Activated CD4-positive, alpha-beta T cell treated with anti-CD3 and anti-CD28 coated beads, Interleukin-2, amount 10 ng/mL, durations not matched to agents 7 days and 5 days (primary cell): ENCODE results near the gene CNBD2. TPM values are rescaled to one million over a fixed set of nuclear protein-coding genes. Genes with fewer than 3 reads are reported as not detected.
"Not testable (repeated sequence)": the region's sequence is repeated elsewhere in the genome, so short reads cannot be mapped to it uniquely, and the experiment has no call there.

ENCODE experiments used
- CTCF ChIA-PET: fragments of 350-600 bp; sonication (Branson Sonifier 250); formaldehyde crosslinking; loops from one replicate; lab custom pipeline; 2021; ENCODE audit warnings: antibody characterized with exemption; lab: Charles Lee
- POLR2A ChIA-PET: fragments of 350-600 bp; sonication (Branson Sonifier 250); formaldehyde crosslinking; loops from one replicate; lab custom pipeline; 2021; ENCODE audit warnings: antibody characterized with exemption; lab: Charles Lee
- DNase-seq: peaks from one replicate; pipeline ENCODE4 v3.0.0-alpha.2; 2020
- H3K27ac Mint-ChIP-seq: one replicate; pipeline ENCODE4 v1.8.0; 2021; ENCODE audit warnings: mild to moderate bottlenecking, moderate library complexity, mixed read lengths
- H3K27me3 Mint-ChIP-seq: one replicate; pipeline ENCODE4 v1.8.0; 2021; ENCODE audit warnings: mixed read lengths
- H3K36me3 Mint-ChIP-seq: one replicate; pipeline ENCODE4 v1.8.0; 2021; ENCODE audit warnings: low read depth, mixed read lengths
- H3K4me1 Mint-ChIP-seq: one replicate; pipeline ENCODE4 v1.8.0; 2021; ENCODE audit warnings: mixed read lengths
- H3K4me3 Mint-ChIP-seq: one replicate; pipeline ENCODE4 v1.8.0; 2021; ENCODE audit warnings: mild to moderate bottlenecking, moderate library complexity, mixed read lengths
- H3K9me3 Mint-ChIP-seq: one replicate; pipeline ENCODE4 v1.8.0; 2021; ENCODE audit warnings: mixed read lengths
- total RNA-seq, 2 experiments: library from RNA; stranded (reverse); gene quantifications; one replicate each; pipeline ENCODE4 v1.2.3, GENCODE V29; 2021

Gene CNBD2
- total RNA-seq, 2 experiments from 2014 or later = 4.0 to 5.0 TPM

GRCh38 chr20:35953387-35954199 lies 14.8 kb upstream of the CNBD2 start:
- H3K4me3 Mint-ChIP-seq = peak overlapping the region; percentile 96
- CTCF ChIA-PET = interaction anchor here (0.6 to 3.6 kb wide), 63 partner anchors 10 to 1126 kb away, joined by 3 to 54 read pairs (median 4); partner anchors contain the start of genes CEP250, CNBD2, ERGIC3 and MMP24OS
- peaks cover 16% of the 10 kb centered on the region for H3K36me3 Mint-ChIP-seq
- H3K27ac Mint-ChIP-seq = peak overlapping the region; percentile 99
- POLR2A ChIA-PET = interaction anchor here (0.5 to 2.2 kb wide), 13 partner anchors 19 to 806 kb away, joined by 3 to 12 read pairs (median 4); partner anchors contain the start of genes EDEM2, PHF20, RBM39 and SPAG4
- no peaks in the 10 kb centered on the region for H3K9me3 Mint-ChIP-seq
- no peaks in the 10 kb centered on the region for H3K27me3 Mint-ChIP-seq
- DNase-seq = peak; percentile 82
- peaks cover 22% of the 10 kb centered on the region for H3K4me1 Mint-ChIP-seq

- peaks cover 15% of the 10 kb centered on the region for H3K36me3 Mint-ChIP-seq
- H3K9me3 Mint-ChIP-seq = peaks cover 5% of the 10 kb centered on the region
- peaks cover 22% of the 10 kb centered on the region for H3K4me1 Mint-ChIP-seq
- DNase-seq = peak; percentile 98
- peak within 1 kb of the TSS; percentile 96 for H3K4me3 Mint-ChIP-seq
- ChIA-PET POLR2A (interaction anchor here (0.5 to 2.2 kb wide), 9 partner anchors 110 to 690 kb away, joined by 3 to 12 read pairs (median 5); partner anchors contain the start of genes PHF20, RBM39 and SPAG4), CTCF (interaction anchor here (0.6 to 3.6 kb wide), 74 partner anchors 10 to 1125 kb away, joined by 3 to 54 read pairs (median 4); partner anchors contain the start of genes CEP250, CNBD2, ERGIC3 and MMP24OS)
- H3K27ac Mint-ChIP-seq = peak within 1 kb of the TSS; percentile 99
- no peaks in the 10 kb centered on the region for H3K27me3 Mint-ChIP-seq
Observed at GRCh38 chr20:35954200-35954906, 14.0 kb upstream of the CNBD2 start, which contains the start of gene SCAND1. SCAND1 (minus strand) TSS chr20:35954502; CDS start chr20:35954284, 218 bp downstream.

GRCh38 chr20:35954907-35955251 lies 13.5 kb upstream of the CNBD2 start:
- Mint-ChIP-seq H3K36me3 (peaks cover 15% of the 10 kb centered on the region), H3K4me1 (peaks cover 22% of the 10 kb centered on the region), H3K4me3 (peak overlapping the region; percentile 96), H3K27ac (peak overlapping the region; percentile 99), H3K27me3 (no peaks in the 10 kb centered on the region), H3K9me3 (peaks cover 8% of the 10 kb centered on the region)
- DNase-seq = peak; percentile 43
- POLR2A ChIA-PET = interaction anchor here (1.0 to 1.3 kb wide), 3 partner anchors 38 to 464 kb away, joined by 4 to 5 read pairs (median 4); no protein-coding TSS in a partner anchor
- CTCF ChIA-PET = interaction anchor here (0.6 to 3.6 kb wide), 59 partner anchors 9 to 677 kb away, joined by 3 to 54 read pairs (median 4); partner anchors contain the start of genes CEP250, CNBD2, ERGIC3 and MMP24OS

- no peaks in the 10 kb centered on the region for H3K27me3 Mint-ChIP-seq
- ChIA-PET POLR2A (no interaction called here), CTCF (no interaction called here)
- peaks cover 18% of the 10 kb centered on the region for H3K4me1 Mint-ChIP-seq
- no peak for DNase-seq
- peaks cover 14% of the 10 kb centered on the region for H3K36me3 Mint-ChIP-seq
- H3K4me3 Mint-ChIP-seq = no peak overlapping the region
- H3K27ac Mint-ChIP-seq = no peak overlapping the region
- H3K9me3 Mint-ChIP-seq = peaks cover 8% of the 10 kb centered on the region
Observed at GRCh38 chr20:35956616-35957015, 11.8 kb upstream of the CNBD2 start.

- H3K27ac Mint-ChIP-seq, H3K9me3 Mint-ChIP-seq, DNase-seq, H3K36me3 Mint-ChIP-seq, CTCF ChIA-PET, H3K4me1 Mint-ChIP-seq, H3K4me3 Mint-ChIP-seq, H3K27me3 Mint-ChIP-seq, POLR2A ChIA-PET: not testable (repeated sequence)
Observed at GRCh38 chr20:35959291-35959690, 9.1 kb upstream of the CNBD2 start.

- Mint-ChIP-seq H3K36me3 (peaks cover 3% of the 10 kb centered on the region), H3K4me1 (peaks cover 4% of the 10 kb centered on the region), H3K27me3 (peaks cover 2% of the 10 kb centered on the region), H3K27ac (no peak overlapping the region), H3K9me3 (peaks cover 8% of the 10 kb centered on the region), H3K4me3 (no peak overlapping the region)
- ChIA-PET CTCF (interaction anchor here (0.6 to 4.5 kb wide), 3 partner anchors 10 to 1481 kb away, joined by 3 to 31 read pairs (median 3); partner anchors contain the start of gene SCAND1), POLR2A (no interaction called here)
- no peak for DNase-seq
Observed at GRCh38 chr20:35963878-35964277, 4.5 kb upstream of the CNBD2 start.

- ChIA-PET POLR2A (no interaction called here), CTCF (interaction anchor here (0.8 to 3.6 kb wide), 2 partner anchors 9 to 14 kb away, joined by 3 to 19 read pairs; partner anchors contain the start of gene SCAND1)
- Mint-ChIP-seq H3K36me3 (peaks cover 3% of the 10 kb centered on the region), H3K4me1 (peaks cover 4% of the 10 kb centered on the region), H3K4me3 (no peak overlapping the region), H3K27me3 (peaks cover 2% of the 10 kb centered on the region), H3K9me3 (no peaks in the 10 kb centered on the region), H3K27ac (no peak overlapping the region)
- no peak for DNase-seq
Observed at GRCh38 chr20:35968930-35969329, 540 bp downstream of the CNBD2 start.

- Mint-ChIP-seq H3K4me3 (no peak overlapping the region), H3K27ac (no peak overlapping the region), H3K36me3 (no peaks in the 10 kb centered on the region), H3K4me1 (no peaks in the 10 kb centered on the region), H3K9me3 (no peaks in the 10 kb centered on the region), H3K27me3 (no peaks in the 10 kb centered on the region)
- ChIA-PET POLR2A (interaction anchor here (0.6 kb wide), 1 partner anchor 729 kb away, joined by 3 read pairs; no protein-coding TSS in a partner anchor), CTCF (interaction anchor here (1.5 kb wide), 1 partner anchor 18 kb away, joined by 5 read pairs; no protein-coding TSS in a partner anchor)
- no peak for DNase-seq
Observed at GRCh38 chr20:35971981-35972380, 3.6 kb downstream of the CNBD2 start.

- no peaks in the 10 kb centered on the region for H3K9me3 Mint-ChIP-seq
- no peak overlapping the region for H3K4me3 Mint-ChIP-seq
- no peaks in the 10 kb centered on the region for H3K36me3 Mint-ChIP-seq
- no peaks in the 10 kb centered on the region for H3K27me3 Mint-ChIP-seq
- no peaks in the 10 kb centered on the region for H3K4me1 Mint-ChIP-seq
- ChIA-PET POLR2A (interaction anchor here (0.6 kb wide), 1 partner anchor 730 kb away, joined by 3 read pairs; no protein-coding TSS in a partner anchor), CTCF (interaction anchor here (1.1 to 1.5 kb wide), 2 partner anchors 19 to 20 kb away, joined by 4 to 5 read pairs; no protein-coding TSS in a partner anchor)
- DNase-seq = no peak
- no peak overlapping the region for H3K27ac Mint-ChIP-seq
Observed at GRCh38 chr20:35972462-35972861, 4.1 kb downstream of the CNBD2 start.

- DNase-seq = no peak
- Mint-ChIP-seq H3K4me1 (no peaks in the 10 kb centered on the region), H3K36me3 (no peaks in the 10 kb centered on the region), H3K27me3 (no peaks in the 10 kb centered on the region), H3K27ac (no peak overlapping the region), H3K9me3 (no peaks in the 10 kb centered on the region), H3K4me3 (no peak overlapping the region)
- ChIA-PET CTCF (interaction anchor here (0.6 kb wide), 1 partner anchor 584 kb away, joined by 3 read pairs; no protein-coding TSS in a partner anchor), POLR2A (no interaction called here)
Observed at GRCh38 chr20:35974256-35974655, 5.9 kb downstream of the CNBD2 start.

GRCh38 chr20:35975576-35976373 lies 7.4 kb downstream of the CNBD2 start:
- POLR2A ChIA-PET = interaction anchor here (0.6 kb wide), 1 partner anchor 80 kb away, joined by 3 read pairs; no protein-coding TSS in a partner anchor
- no peaks in the 10 kb centered on the region for H3K9me3 Mint-ChIP-seq
- CTCF ChIA-PET = interaction anchor here (1.4 to 2.6 kb wide), 2 partner anchors 15 to 21 kb away, joined by 3 to 15 read pairs; partner anchors contain the start of gene SCAND1
- H3K4me1 Mint-ChIP-seq = no peaks in the 10 kb centered on the region
- DNase-seq = no peak
- no peak overlapping the region for H3K27ac Mint-ChIP-seq
- no peaks in the 10 kb centered on the region for H3K27me3 Mint-ChIP-seq
- no peak overlapping the region for H3K4me3 Mint-ChIP-seq
- no peaks in the 10 kb centered on the region for H3K36me3 Mint-ChIP-seq
